Measurements from ENCODE around the gene RALGPS1. TPM values are rescaled to one million over a fixed set of nuclear protein-coding genes. Genes with fewer than 3 reads are reported as not detected.

The RALGPS1 gene
- total RNA-seq, 1 donor from 2014 or later = 30.7 TPM

DNA sequence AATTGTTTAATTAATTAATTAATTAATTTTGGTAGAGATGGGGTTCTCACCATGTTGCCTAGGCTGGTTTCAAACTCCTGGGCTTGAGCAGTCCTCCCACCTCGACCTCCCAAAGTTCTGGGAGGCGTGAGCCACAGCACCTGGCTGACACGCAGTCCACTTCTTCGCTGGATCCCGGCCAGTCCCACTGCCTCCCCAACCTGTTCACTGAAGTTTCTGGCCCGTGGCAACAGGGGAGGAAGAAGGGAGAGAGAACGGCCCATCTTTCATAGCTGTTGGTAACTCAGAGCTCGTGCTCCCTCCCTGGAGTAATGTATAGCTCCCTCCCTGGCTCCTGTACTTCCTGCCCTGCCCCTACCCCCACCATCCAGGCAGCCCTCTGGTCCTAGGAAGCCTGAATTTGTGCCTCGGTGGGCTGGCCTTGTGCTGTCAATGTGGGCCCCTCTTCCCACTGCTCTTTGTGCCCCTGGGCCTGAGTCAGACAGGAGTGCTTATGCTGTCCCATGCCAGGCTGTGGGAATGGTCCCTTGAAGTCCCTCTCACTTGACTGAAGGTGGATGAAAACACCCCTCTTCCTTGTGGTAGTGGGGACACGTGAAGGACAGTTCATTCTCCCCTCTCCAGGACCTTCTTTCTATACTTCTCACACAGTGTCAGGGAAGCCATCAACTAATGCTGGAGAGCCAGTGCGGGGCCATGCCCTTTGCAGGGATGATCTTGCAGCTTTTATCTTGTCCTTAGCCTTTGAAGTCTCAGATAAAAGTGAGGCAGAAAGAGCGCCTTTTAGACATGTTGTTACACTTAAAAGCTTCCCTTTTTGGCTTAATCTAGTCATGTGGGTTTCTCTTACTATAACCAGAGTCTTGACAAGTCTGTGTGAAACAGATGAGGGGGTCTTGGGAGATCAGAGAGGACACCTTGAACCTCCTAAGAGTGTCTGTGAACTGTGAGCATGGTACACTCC, 169.8 kb downstream of the RALGPS1 start:
- no peak overlapping the region for H3K9ac ChIP-seq
- Mint-ChIP-seq H3K4me3 (no peak overlapping the region), H3K9me3 (no peaks in the 10 kb centered on the region)

DNA sequence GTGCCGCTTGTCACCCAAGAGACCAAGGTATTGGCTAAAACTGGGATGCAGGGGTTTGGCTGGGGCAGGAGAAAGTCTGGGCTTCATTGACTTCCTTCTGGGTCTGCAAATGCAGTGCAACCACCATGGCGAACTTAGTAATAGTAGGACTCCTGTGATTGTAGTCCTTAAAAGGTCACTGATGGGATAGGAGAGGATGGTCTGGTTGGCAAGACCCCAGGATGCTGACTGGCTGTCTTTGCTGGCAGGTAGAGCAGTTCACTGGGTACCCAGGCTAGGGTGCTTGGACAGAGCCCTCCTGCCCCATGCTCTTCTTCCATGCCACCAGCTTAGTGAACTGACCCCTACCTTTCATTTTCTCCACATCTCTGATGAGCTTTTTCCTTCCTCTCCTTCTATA, 170.6 kb downstream of the RALGPS1 start:
- Histone ChIP-seq H3K4me3 (no peak overlapping the region), H3K4me1 (no peaks in the 10 kb centered on the region), H3F3A (ENCODE audit: low read depth) (no peaks in the 10 kb centered on the region), H3K9me3 (ENCODE audit: low read depth) (no peaks in the 10 kb centered on the region), H3K27me3 (no peaks in the 10 kb centered on the region), H4K20me1 (ENCODE audit: low read depth) (no peaks in the 10 kb centered on the region), H3K4me2 (no peak overlapping the region), H3K9ac (no peak overlapping the region), H2AFZ (replicated peaks) (no peak overlapping the region), H3K36me3 (no peaks in the 10 kb centered on the region), H3K79me2 (ENCODE audit: low read depth) (no peaks in the 10 kb centered on the region), H3K27ac (no peak overlapping the region)
- TF ChIP-seq, protein P1, sequence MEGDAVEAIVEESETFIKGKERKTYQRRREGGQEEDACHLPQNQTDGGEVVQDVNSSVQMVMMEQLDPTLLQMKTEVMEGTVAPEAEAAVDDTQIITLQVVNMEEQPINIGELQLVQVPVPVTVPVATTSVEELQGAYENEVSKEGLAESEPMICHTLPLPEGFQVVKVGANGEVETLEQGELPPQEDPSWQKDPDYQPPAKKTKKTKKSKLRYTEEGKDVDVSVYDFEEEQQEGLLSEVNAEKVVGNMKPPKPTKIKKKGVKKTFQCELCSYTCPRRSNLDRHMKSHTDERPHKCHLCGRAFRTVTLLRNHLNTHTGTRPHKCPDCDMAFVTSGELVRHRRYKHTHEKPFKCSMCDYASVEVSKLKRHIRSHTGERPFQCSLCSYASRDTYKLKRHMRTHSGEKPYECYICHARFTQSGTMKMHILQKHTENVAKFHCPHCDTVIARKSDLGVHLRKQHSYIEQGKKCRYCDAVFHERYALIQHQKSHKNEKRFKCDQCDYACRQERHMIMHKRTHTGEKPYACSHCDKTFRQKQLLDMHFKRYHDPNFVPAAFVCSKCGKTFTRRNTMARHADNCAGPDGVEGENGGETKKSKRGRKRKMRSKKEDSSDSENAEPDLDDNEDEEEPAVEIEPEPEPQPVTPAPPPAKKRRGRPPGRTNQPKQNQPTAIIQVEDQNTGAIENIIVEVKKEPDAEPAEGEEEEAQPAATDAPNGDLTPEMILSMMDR (IDR thresholded peaks at IDR 0.05) = no peak
- TF ChIP-seq EZH2phosphoT487 (IDR thresholded peaks at IDR 0.05) = no peak
- no peak overlapping the region for H3K27ac Mint-ChIP-seq
- DNase-seq (ENCODE audit: low spot score) = no peak
- H3K36me3 Mint-ChIP-seq = peaks cover 3% of the 10 kb centered on the region
- no peaks in the 10 kb centered on the region for H3K9me3 Mint-ChIP-seq
- no peak overlapping the region for H3K4me3 Mint-ChIP-seq
- H3K4me1 Mint-ChIP-seq = no peaks in the 10 kb centered on the region
- H3K27me3 Mint-ChIP-seq (ENCODE audit: insufficient read depth, low read depth) = peaks cover 2% of the 10 kb centered on the region

More for the DNA sequence above, 169.8 kb downstream of the RALGPS1 start:
- Mint-ChIP-seq H3K36me3 (peaks cover 4% of the 10 kb centered on the region), H3K27me3 (ENCODE audit: insufficient read depth, low read depth) (peaks cover 2% of the 10 kb centered on the region), H3K4me1 (no peaks in the 10 kb centered on the region), H3K27ac (no peak overlapping the region)
- Histone ChIP-seq H3K79me2 (ENCODE audit: low read depth) (no peaks in the 10 kb centered on the region), H3F3A (ENCODE audit: low read depth) (no peaks in the 10 kb centered on the region), H3K4me1 (no peaks in the 10 kb centered on the region), H2AFZ (replicated peaks) (no peak overlapping the region), H3K9me3 (ENCODE audit: low read depth) (no peaks in the 10 kb centered on the region), H3K27me3 (no peaks in the 10 kb centered on the region), H3K4me2 (no peak overlapping the region), H4K20me1 (ENCODE audit: low read depth) (no peaks in the 10 kb centered on the region), H3K27ac (no peak overlapping the region), H3K4me3 (no peak overlapping the region), H3K36me3 (no peaks in the 10 kb centered on the region)
- TF ChIP-seq EZH2phosphoT487 (IDR thresholded peaks at IDR 0.05) (no peak), EZH2 (IDR thresholded peaks at IDR 0.05) (no peak)
- TF ChIP-seq, protein P1 (IDR thresholded peaks at IDR 0.05) = no peak
- no peak for DNase-seq (ENCODE audit: low spot score)

DNA sequence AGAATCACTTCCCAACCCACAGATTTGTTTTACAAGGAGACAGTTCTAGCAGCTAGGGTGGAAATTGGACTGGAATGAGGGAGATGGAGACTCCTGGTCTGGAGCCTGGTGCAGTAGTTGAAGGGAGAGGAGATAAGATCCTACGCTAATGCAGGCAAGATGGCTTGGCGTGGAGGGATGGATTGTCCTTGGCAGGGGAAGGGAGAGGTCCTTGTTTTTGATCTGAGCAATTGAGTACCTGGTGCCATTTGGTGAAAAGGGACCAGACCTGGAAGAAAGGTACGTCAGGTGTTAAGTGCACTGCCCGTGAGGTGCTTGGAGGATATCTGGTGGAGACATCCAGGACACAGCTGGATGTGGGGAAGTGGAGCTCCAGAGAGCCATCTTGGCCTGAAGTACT, 172.2 kb downstream of the RALGPS1 start:
- Mint-ChIP-seq H3K4me3 (no peak overlapping the region), H3K9me3 (no peaks in the 10 kb centered on the region), H3K4me1 (no peaks in the 10 kb centered on the region), H3K27ac (no peak overlapping the region), H3K36me3 (peaks cover 3% of the 10 kb centered on the region), H3K27me3 (ENCODE audit: insufficient read depth, low read depth) (peaks cover 2% of the 10 kb centered on the region)
- Histone ChIP-seq H3F3A (ENCODE audit: low read depth) (no peaks in the 10 kb centered on the region), H3K4me3 (no peak overlapping the region), H3K4me2 (no peak overlapping the region), H3K79me2 (ENCODE audit: low read depth) (no peaks in the 10 kb centered on the region), H3K9ac (no peak overlapping the region), H2AFZ (replicated peaks) (no peak overlapping the region), H3K9me3 (ENCODE audit: low read depth) (no peaks in the 10 kb centered on the region), H3K27ac (no peak overlapping the region), H3K36me3 (no peaks in the 10 kb centered on the region), H3K27me3 (no peaks in the 10 kb centered on the region), H4K20me1 (ENCODE audit: low read depth) (no peaks in the 10 kb centered on the region), H3K4me1 (no peaks in the 10 kb centered on the region)
- no peak for TF ChIP-seq EZH2 (IDR thresholded peaks at IDR 0.05)
- TF ChIP-seq, protein P1 (IDR thresholded peaks at IDR 0.05) = no peak
- no peak for TF ChIP-seq EZH2phosphoT487 (IDR thresholded peaks at IDR 0.05)
- no peak for DNase-seq (ENCODE audit: low spot score)
